GM12874 (cell line): ENCODE results near the gene HRH4.

ENCODE experiments used
- TF ChIP-seq, protein P1 (sequence below): IDR thresholded peaks from 2 replicates; pipeline ENCODE4 v1.5.1; 2011; ENCODE audit warnings: low read depth, mild to moderate bottlenecking, control low read depth, low read length, moderate library complexity; ENCODE audit not compliant: insufficient read depth

Gene HRH4

DNA sequence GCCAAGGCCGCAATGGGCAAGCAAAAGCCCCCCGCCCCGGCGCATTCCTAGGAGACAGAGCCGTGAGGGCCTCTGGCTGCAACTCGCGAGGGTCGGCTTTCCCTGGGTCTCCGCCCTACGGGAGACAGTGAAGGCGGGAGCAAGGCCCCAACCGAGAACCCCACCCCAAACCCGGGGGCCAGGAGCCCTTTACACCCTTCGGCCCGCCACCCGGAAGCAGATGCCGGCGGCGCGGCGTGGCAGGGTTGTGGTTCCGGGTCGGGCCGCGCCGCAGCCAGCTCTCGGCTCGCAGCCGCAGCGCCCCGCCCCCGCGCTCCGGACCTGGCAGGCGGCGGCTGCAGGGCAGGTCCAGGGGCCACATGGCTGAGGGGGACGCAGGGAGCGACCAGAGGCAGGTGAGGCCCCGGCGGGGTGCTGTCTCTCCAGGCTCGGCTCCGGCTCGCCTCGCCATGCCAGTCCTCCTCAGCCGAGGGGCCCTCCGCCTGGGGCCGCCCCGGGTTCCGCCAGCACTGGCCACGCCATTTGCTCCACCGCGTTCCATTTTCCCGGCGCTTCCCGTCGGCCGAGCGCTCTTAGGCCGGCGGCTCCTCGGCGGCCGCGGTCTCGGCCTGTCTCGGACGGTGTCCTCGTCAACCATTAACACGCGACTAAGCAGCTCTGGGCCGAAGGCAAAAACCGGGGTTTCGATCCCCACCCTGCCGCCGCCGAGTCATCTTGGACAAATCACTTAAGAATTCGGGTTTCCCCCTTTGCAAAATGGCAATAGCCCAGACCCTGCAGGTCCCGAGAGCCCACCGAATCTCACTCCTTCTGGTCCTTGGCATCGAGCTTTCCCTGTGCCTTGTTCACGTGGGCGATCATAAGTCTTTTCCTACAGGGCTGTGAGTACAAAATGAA, 33.8 kb upstream of the HRH4 start, which contains the start of gene IMPACT:
TSS of gene IMPACT (plus strand) at position 273 of the 897 bp plus-strand sequence. CDS start at position 360, 87 bp downstream.
- TF ChIP-seq, protein P1, sequence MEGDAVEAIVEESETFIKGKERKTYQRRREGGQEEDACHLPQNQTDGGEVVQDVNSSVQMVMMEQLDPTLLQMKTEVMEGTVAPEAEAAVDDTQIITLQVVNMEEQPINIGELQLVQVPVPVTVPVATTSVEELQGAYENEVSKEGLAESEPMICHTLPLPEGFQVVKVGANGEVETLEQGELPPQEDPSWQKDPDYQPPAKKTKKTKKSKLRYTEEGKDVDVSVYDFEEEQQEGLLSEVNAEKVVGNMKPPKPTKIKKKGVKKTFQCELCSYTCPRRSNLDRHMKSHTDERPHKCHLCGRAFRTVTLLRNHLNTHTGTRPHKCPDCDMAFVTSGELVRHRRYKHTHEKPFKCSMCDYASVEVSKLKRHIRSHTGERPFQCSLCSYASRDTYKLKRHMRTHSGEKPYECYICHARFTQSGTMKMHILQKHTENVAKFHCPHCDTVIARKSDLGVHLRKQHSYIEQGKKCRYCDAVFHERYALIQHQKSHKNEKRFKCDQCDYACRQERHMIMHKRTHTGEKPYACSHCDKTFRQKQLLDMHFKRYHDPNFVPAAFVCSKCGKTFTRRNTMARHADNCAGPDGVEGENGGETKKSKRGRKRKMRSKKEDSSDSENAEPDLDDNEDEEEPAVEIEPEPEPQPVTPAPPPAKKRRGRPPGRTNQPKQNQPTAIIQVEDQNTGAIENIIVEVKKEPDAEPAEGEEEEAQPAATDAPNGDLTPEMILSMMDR: no peak

DNA sequence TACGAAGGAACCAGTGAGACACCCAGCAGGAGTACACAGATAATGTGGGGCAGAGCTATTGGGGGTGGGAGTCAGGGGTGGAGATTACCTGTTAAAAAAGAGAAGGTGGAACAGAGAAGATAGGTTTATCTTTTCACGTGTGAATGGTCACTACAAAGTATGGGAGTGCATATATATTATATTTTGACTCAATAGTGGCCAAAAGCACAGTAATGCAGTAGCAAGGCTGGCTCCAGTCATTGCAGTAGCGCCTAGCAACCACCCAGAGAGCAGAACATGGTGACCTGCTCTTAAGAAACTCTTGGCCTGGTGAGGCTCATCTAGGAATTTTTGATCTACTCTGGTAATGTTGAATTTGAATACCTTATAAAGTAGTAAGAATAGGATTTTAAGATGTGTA, 33.0 kb upstream of the HRH4 start:
- TF ChIP-seq, protein P1: no peak

DNA sequence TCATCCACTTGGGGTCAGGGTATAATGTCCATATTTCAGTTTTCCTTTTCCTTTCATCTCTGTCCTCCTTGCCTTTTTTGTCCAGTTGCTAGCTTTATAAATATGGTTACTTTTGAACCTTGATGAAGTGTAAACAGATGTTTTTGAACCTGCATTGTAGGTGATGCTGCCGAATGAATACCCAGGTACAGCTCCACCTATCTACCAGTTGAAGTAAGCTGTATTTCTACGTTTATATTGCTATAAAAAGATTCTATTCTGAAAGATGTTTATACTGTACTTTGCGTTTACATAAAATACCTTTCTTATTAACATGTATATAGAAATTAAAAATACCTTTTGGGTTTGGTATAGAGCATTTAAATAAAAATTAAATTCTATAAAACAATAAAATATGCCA, 31.7 kb upstream of the HRH4 start:
- TF ChIP-seq, protein P1: no peak

DNA sequence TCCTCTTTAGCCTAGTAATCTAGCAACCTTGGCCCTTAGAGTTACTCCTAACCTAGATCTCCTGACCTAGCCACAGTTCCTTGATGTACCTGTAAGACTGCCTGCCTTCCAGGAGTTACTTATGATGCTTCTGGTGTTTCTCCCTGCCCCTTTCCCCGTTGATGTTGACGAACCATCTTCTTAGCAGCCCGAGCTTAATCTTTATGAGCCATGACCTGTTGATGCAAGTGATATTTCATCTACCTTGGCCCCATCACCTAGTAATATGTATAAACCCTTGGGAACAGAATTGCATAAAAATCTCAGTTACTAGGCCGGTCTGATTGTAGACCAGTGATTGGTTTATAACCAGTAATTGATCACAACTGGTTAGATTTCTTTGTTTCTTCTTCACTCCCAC, 31.2 kb upstream of the HRH4 start:
- TF ChIP-seq, protein P1: no peak

DNA sequence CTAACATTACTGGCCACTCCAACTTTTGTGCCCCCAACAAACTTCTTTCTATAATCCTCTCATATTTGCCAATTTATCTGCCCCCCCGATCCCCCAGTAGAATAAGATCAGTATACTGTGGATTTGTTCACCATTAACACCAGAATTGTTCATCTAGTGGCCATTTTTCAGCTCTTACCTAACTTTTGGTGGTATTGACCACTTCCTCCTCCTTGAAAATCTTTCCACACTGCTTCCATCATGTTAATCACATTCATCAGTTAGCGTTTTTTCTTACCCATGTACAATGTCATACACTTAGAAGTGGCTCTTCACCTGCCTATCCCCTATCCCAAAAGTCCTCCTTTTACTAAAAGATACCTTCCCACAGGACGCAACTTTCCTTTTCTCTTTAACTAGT, 27.8 kb upstream of the HRH4 start:
- TF ChIP-seq, protein P1: no peak

DNA sequence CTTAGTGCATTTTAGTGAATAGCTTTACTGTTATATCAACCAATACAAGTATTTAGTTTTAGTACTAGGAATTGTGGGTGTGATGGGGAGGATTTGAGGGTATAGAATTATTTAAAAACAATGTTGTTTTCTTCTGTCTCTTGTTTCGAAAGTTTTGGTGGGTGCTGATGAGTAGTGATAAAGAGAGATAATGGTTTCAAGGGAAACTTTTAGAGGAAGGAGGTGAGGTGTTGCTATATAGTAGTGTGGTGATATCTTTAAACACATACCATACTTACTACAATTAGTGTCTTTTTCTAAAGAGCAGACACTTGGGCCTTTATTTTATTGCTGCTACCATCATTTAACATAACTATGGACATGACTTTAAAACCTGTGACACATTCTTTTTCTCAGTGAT, 23.5 kb upstream of the HRH4 start:
- TF ChIP-seq, protein P1: no peak

DNA sequence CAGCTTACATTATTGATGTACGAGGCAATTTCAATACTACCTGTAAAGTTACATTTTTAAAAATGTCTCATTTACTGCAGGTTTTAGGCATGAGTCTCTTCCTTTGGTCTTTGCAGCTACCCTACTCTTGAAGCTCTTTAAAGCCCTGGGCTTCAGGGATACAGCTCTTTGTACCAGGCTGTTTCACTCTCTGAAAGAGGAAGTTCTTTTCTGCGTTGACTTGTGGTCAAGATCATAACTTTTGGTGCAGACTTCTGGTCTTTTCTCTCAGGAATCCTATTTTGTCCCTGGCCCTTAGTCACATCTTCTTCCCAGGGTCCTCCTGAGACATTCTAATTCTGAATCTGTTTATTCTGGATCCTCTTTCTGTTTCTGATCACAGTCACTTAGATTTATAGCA, 16.6 kb upstream of the HRH4 start:
- TF ChIP-seq, protein P1: no peak
